HepG2 (cell line): Measurements from ENCODE around the gene DYNC2H1. TPM values are rescaled to one million over a fixed set of nuclear protein-coding genes. Genes with fewer than 3 reads are reported as not detected.

Experiments
- ARNTL ChIP-seq: sonication (generic); formaldehyde crosslinking; IDR thresholded peaks from 2 replicates; pipeline ENCODE4 v1.4.0; 2020; ENCODE audit warnings: mild to moderate bottlenecking, missing genetic modification reagents
- FOXK2 ChIP-seq: fragments of 450-650 bp; IDR thresholded peaks from 2 replicates; pipeline ENCODE4 v1.6.1; 2016
- KAT7 ChIP-seq: IDR thresholded peaks from 2 replicates; pipeline ENCODE4 v1.6.1; 2018; ENCODE audit warnings: borderline replicate concordance, missing compliant biosample characterization
- PHF21A ChIP-seq: sonication (generic); formaldehyde crosslinking; IDR thresholded peaks from 2 replicates; pipeline ENCODE4 v1.5.0; 2020; ENCODE audit warnings: mild to moderate bottlenecking, missing genetic modification reagents
- SIN3A ChIP-seq: IDR thresholded peaks from 2 replicates; pipeline ENCODE4 v1.6.1; 2011; ENCODE audit warnings: low read depth, mild to moderate bottlenecking, control low read depth, low read length, borderline replicate concordance
- SRY ChIP-seq: sonication (generic); formaldehyde crosslinking; IDR thresholded peaks from 2 replicates; pipeline ENCODE4 v1.8.0; 2022; ENCODE audit warnings: mild to moderate bottlenecking, missing genetic modification reagents
- ZMYM4 ChIP-seq: sonication (generic); formaldehyde crosslinking; IDR thresholded peaks from 2 replicates; pipeline ENCODE4 v1.8.1; 2023; ENCODE audit warnings: mild to moderate bottlenecking, missing genetic modification reagents
- ZNF33B ChIP-seq: sonication (generic); formaldehyde crosslinking; IDR thresholded peaks from 2 replicates; pipeline ENCODE4 v1.5.1; 2020; ENCODE audit warnings: mild to moderate bottlenecking, missing genetic modification reagents
- ZNF34 ChIP-seq: sonication (generic); formaldehyde crosslinking; IDR thresholded peaks from 2 replicates; pipeline ENCODE4 v1.4.0; 2020; ENCODE audit warnings: mild to moderate bottlenecking, missing genetic modification reagents, borderline replicate concordance
- ZNF652 ChIP-seq: IDR thresholded peaks from 2 replicates; pipeline ENCODE4 v1.6.1; 2016; ENCODE audit warnings: low read depth, borderline replicate concordance
- ZNF790 ChIP-seq: sonication (generic); formaldehyde crosslinking; IDR thresholded peaks from 2 replicates; pipeline ENCODE4 v1.8.0; 2022; ENCODE audit warnings: missing genetic modification reagents, mild to moderate bottlenecking, borderline replicate concordance
- ZNF883 ChIP-seq: sonication (generic); formaldehyde crosslinking; IDR thresholded peaks from 2 replicates; pipeline ENCODE4 v1.5.1; 2020; ENCODE audit warnings: mild to moderate bottlenecking, missing genetic modification reagents; ENCODE audit errors: not compliant biosample characterization
- polyA plus RNA-seq, 8 experiments: library from polyadenylated mRNA; depleted of rRNA in 3 of 8; stranded (reverse) in 7 of 8; unstranded in 1 of 8; fragments of >200 nt; fragmentation: Illumina TruSeq in 4 of 8; extraction: Trizol in 4 of 8; gene quantifications; 2 replicates each; pipeline versions ENCODE4 v1.2.1 to v1.2.3, GENCODE V29; 2011 to 2016; ENCODE audit warnings: low read depth in 4 of 8, missing spikeins in 1 of 8, mixed read lengths in 1 of 8; ENCODE audit not compliant: insufficient read depth in 1 of 8
- total RNA-seq, 5 experiments: library from RNA; depleted of rRNA; stranded (reverse); fragments of >200 nt; fragmentation: Illumina TruSeq; extraction: Trizol; gene quantifications; 2 replicates each; pipeline ENCODE4 v1.2.3, GENCODE V29; 2016; ENCODE audit warnings: low read depth in 1 of 5
- TF ChIP-seq, protein P1 (sequence below), 2 experiments: sonication (generic) in 1 of 2; formaldehyde crosslinking in 1 of 2; IDR thresholded peaks; 2 replicates each; pipeline versions ENCODE4 v1.6.1 to v1.9.0; 2014 to 2022; ENCODE audit warnings: antibody characterized with exemption in 1 of 2, borderline replicate concordance in 1 of 2, inconsistent platforms in 1 of 2, low read depth in 1 of 2, missing genetic modification reagents in 1 of 2
- TF ChIP-seq, protein P2 (sequence below): sonication (generic); formaldehyde crosslinking; IDR thresholded peaks from 2 replicates; pipeline ENCODE4 v1.8.0; 2022; ENCODE audit warnings: missing genetic modification reagents, mild to moderate bottlenecking, borderline replicate concordance
- TF ChIP-seq, protein P3 (sequence below): IDR thresholded peaks from 2 replicates; pipeline ENCODE4 v1.6.1; 2016; ENCODE audit warnings: low read depth, borderline replicate concordance
- TF ChIP-seq, protein P4 (sequence below): sonication (generic); formaldehyde crosslinking; IDR thresholded peaks from 2 replicates; pipeline ENCODE4 v1.4.0; 2020; ENCODE audit warnings: mild to moderate bottlenecking, missing genetic modification reagents

Gene DYNC2H1
- total and polyA plus RNA-seq, 2 of the 13 experiments (the other 11 are each of a cell fraction or from before 2014, with no cell fraction given): 0.49 to 0.66 TPM

DNA sequence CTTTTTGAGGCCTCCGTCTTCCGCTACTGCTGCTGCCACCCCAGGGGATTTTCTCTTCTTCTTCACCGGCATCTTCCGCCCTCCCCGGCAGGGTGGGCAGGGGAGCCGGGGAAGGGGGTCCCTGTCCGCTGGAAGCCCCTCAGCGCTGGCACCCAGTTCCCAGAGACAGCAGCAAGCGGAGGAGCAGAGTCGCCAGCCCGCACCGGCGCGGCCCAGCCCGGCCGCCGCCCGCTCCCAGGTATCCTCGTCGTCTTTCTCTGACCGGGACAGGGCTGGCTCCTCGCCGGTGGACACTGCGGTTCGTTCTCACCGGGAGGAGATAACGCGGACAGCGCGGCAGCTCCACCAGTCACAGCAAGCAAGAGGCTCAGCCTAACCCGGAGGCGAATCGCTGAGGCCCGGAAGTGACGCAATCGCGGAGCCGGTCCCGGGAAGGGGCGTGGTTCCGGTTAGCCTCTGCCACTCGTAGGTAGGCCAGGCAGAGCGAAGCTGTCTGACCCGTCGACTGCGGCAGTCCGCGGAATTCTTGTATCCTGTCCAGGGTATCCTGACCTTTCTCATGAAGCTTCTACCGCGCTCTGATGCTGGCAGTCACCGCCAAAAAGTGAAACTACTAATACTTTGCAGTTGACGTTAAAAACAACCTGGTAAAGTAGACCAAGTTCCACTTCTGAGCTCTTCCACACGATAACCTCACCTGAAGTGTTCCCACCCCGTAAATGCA is 17.3 kb upstream of the DYNC2H1 start, which contains the start of gene DCUN1D5 (continued):
- TF ChIP-seq, protein P1, sequence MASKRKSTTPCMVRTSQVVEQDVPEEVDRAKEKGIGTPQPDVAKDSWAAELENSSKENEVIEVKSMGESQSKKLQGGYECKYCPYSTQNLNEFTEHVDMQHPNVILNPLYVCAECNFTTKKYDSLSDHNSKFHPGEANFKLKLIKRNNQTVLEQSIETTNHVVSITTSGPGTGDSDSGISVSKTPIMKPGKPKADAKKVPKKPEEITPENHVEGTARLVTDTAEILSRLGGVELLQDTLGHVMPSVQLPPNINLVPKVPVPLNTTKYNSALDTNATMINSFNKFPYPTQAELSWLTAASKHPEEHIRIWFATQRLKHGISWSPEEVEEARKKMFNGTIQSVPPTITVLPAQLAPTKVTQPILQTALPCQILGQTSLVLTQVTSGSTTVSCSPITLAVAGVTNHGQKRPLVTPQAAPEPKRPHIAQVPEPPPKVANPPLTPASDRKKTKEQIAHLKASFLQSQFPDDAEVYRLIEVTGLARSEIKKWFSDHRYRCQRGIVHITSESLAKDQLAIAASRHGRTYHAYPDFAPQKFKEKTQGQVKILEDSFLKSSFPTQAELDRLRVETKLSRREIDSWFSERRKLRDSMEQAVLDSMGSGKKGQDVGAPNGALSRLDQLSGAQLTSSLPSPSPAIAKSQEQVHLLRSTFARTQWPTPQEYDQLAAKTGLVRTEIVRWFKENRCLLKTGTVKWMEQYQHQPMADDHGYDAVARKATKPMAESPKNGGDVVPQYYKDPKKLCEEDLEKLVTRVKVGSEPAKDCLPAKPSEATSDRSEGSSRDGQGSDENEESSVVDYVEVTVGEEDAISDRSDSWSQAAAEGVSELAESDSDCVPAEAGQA (IDR thresholded peaks at IDR 0.05; ENCODE audit: low read depth): peak; percentile 71
- TF ChIP-seq, protein P1 (CRISPR knock-in tag; IDR thresholded peaks at IDR 0.05; ENCODE audit: borderline replicate concordance): no peak
- TF ChIP-seq SRY (CRISPR knock-in tag) (no peak), ZNF790 (CRISPR knock-in tag) (0 out of 2 replicates have a peak, but pooled peaks have one; percentile 79), KAT7 (peak; percentile 83; the same call in 1 of the 2 replicates), ZNF33B (0 out of 2 replicates have a peak, but pooled peaks have one; percentile 43), ZNF652 (CRISPR knock-in tag) (no peak), FOXK2 (no peak), PHF21A (CRISPR knock-in tag) (peak; percentile 43; the same call in 1 of the 2 replicates), ZMYM4 (CRISPR knock-in tag) (peak; percentile 94), SIN3A (peak; percentile 86), ARNTL (CRISPR knock-in tag) (no peak), ZNF883 (peak; percentile 78), ZNF34 (CRISPR knock-in tag) (no peak)
- TF ChIP-seq, protein P2, sequence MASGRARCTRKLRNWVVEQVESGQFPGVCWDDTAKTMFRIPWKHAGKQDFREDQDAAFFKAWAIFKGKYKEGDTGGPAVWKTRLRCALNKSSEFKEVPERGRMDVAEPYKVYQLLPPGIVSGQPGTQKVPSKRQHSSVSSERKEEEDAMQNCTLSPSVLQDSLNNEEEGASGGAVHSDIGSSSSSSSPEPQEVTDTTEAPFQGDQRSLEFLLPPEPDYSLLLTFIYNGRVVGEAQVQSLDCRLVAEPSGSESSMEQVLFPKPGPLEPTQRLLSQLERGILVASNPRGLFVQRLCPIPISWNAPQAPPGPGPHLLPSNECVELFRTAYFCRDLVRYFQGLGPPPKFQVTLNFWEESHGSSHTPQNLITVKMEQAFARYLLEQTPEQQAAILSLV (CRISPR knock-in tag): peak; percentile 70
- TF ChIP-seq, protein P3, sequence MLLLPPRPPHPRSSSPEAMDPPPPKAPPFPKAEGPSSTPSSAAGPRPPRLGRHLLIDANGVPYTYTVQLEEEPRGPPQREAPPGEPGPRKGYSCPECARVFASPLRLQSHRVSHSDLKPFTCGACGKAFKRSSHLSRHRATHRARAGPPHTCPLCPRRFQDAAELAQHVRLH (CRISPR knock-in tag): peak; percentile 71; the same call in 1 of the 2 replicates
- TF ChIP-seq, protein P4, sequence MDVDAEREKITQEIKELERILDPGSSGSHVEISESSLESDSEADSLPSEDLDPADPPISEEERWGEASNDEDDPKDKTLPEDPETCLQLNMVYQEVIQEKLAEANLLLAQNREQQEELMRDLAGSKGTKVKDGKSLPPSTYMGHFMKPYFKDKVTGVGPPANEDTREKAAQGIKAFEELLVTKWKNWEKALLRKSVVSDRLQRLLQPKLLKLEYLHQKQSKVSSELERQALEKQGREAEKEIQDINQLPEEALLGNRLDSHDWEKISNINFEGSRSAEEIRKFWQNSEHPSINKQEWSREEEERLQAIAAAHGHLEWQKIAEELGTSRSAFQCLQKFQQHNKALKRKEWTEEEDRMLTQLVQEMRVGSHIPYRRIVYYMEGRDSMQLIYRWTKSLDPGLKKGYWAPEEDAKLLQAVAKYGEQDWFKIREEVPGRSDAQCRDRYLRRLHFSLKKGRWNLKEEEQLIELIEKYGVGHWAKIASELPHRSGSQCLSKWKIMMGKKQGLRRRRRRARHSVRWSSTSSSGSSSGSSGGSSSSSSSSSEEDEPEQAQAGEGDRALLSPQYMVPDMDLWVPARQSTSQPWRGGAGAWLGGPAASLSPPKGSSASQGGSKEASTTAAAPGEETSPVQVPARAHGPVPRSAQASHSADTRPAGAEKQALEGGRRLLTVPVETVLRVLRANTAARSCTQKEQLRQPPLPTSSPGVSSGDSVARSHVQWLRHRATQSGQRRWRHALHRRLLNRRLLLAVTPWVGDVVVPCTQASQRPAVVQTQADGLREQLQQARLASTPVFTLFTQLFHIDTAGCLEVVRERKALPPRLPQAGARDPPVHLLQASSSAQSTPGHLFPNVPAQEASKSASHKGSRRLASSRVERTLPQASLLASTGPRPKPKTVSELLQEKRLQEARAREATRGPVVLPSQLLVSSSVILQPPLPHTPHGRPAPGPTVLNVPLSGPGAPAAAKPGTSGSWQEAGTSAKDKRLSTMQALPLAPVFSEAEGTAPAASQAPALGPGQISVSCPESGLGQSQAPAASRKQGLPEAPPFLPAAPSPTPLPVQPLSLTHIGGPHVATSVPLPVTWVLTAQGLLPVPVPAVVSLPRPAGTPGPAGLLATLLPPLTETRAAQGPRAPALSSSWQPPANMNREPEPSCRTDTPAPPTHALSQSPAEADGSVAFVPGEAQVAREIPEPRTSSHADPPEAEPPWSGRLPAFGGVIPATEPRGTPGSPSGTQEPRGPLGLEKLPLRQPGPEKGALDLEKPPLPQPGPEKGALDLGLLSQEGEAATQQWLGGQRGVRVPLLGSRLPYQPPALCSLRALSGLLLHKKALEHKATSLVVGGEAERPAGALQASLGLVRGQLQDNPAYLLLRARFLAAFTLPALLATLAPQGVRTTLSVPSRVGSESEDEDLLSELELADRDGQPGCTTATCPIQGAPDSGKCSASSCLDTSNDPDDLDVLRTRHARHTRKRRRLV (CRISPR knock-in tag): no peak
